GM21723 (cell line): ENCODE data around the gene ERC2.
A peak's percentile ranks its signal among the peaks of the same experiment; 100 is the strongest.

ENCODE experiments used
- ATAC-seq: cut with Tn5 transposase; IDR thresholded peaks from one replicate; pipeline ENCODE4 v1.9.1; 2021; ENCODE audit warnings: mild to moderate bottlenecking, moderate library complexity; ENCODE audit not compliant: unreplicated experiment

The ERC2 gene

DNA sequence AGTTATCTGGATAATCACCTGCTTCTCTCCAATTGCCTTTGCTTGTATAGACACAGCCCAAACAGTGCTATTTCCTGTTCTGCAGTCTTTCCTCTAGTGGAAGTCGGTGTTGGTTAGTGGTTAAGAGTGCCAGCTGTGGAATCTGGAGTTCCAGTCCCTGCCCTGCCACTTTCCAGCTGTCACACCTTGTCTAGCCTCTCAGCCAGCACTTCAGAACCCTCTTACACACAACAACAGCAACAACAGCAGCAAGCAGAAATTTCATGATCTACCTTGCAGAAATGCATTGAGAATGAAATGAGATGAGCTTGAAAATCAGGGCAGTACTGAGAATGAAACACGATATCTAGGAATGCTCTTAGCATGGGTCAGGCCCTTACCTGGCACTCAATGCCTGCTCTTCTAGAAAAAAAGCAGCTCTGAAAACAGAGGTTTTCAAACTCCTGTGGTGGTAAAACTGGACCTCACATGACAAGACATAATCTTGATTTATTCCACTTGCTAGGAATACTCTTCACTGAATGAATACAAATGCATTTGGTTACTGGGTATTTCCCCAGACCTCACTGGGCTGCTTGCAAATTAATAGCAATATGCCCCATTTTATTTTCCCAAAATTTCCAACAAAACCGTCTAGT, 977.9 kb downstream of the ERC2 start:
- ATAC-seq: no peak

DNA sequence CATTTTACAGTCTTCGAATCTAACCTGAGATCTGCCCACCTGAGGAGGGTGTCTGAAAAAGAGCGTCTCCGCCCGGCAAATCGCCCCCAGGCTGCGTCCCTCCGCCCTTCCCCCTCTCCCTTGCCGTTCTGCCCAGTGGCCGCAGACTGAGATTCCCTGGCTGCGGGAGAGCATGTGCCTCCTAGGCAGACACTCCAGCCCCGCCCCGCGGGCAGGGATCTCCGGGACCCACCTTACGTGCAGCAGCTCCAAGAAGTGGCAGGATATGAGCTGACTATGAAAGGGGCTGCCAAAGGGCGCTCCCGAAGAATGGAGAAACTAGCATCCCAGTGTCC, 978.5 kb downstream of the ERC2 start:
- no peak for ATAC-seq

- ATAC-seq: peak; percentile 38
Observed at GRCh38 chr3:55488398-55489055, 979.7 kb downstream of the ERC2 start.

- no peak for ATAC-seq
Observed at GRCh38 chr3:55487381-55488241, 980.7 kb downstream of the ERC2 start.

- ATAC-seq: no peak
Observed at GRCh38 chr3:55486857-55487380, 981.3 kb downstream of the ERC2 start, which contains the start of gene WNT5A. Gene WNT5A (minus strand): TSS chr3:55487306. CDS start chr3:55486985, 321 bp downstream.

DNA sequence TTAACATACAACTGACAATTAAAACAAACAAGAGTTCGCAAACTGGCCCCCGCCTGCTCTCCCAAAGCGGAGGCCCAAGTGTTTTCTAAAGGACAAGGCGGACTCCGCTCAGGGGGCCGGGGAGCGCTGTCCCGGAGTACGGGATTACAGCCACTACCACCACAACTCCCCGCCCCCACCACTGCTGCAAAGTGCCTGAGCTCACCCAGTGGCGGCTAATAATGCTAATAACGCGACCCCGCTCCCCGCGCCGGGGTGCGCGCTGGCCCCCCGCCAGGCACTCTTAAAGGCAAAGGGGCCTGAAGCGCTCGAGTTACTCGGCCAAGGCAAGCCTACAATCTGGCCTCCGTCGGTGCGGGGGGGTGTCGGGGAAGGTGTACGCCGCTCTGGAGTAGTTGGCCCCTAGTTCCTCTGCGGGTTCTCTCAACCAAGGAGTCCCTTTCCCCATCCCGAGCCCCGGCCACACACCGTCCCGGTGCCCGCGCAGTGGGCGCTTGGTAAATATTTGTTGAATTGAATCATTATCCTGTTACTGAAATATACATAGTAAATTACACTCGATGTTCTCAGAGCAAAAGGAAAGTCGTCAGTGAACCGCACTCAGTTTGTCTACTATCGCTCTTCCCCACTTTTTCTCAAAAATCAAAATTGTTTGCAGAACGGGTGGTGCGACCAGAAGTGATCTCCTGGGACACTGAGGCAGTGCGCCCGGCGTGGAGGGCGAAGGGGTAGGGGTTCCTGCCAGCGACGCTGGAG, 982.0 kb downstream of the ERC2 start:
- no peak for ATAC-seq

DNA sequence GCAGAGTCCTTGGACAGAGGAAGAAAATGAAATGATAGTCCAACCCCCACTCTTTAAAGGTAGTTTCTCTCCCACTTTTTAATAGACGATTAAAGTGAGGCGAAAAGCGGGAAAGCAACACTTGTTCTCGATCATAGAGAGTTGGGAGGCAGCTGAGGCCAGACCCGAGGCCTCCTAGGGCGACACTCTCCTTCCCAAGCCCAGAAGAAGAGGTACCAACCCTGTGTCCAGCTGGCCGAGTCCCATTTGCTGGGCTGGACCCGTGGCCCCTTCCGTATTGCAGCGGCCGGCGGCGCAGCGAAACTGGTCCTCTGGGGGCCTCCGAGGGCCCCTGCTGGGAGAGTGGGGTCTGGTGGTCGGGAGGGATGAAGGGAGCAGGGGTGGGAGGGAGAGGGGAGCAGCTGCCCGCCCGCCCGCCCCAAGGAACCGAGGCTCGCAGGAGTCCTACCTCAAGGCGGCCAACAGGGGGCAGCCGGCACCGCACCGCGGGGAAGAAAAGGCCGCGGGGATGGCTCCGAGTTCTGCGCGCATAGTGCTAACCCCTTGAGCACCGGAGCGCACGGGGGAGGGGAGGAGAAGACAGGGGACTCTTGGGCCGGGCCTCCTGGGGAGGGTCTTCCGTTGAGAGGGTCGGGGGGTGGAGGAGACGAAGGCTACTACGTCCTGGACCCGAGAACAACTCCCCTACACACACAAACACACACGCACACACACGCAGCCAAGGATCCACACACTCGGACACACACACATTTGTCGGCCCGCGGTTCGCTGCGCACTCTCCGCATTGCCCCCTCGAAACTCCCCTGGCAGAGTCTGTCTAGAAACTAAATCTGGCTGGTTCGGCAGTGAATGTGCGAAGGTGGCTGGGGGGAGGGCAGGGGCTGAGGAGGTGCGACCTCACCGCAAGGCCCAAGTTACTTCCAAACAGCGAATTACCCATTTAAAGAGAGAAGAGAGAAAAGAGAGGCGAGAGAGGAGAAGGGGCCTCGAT, 983.2 kb downstream of the ERC2 start:
- peak; percentile 72 for ATAC-seq

- no peak for ATAC-seq
Observed at GRCh38 chr3:55484191-55484689, 984.0 kb downstream of the ERC2 start.

GRCh38 chr3:55483196-55484095, 984.8 kb downstream of the ERC2 start:
- ATAC-seq: no peak

DNA sequence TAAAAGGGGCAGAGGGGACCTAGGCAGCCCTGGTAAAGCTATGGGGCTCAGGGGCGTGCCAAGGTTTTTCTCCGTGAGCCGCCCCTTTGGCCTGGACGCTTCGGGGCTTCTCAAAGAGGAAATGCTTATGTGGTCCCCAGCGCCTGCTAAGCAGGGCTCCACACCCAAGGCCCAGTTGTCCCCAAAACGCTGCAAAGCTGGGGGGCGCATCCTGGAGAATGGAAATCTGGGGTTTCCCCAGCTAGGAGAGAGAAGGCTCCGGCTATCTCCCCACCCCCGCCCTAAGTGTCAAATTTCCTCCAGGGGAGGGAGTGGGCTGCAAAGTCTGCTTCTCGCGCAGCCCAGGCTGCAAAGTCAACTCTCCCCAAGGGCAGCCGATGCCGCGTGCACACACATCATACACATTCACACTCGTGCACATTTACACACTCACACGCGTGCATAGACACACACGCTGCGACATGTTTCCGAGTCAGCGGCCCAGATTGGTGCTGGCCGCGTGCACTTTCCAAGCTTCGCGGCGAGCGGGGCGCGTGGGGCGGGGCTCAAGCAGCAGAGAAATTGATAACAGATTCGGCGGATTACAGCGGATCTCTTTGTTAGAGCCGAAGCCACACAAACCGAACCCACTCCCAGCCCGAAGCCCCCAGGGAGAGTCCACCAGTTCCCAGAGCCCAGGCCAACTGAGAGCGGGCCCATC, 985.6 kb downstream of the ERC2 start:
- no peak for ATAC-seq

- ATAC-seq: no peak
Observed at GRCh38 chr3:55481744-55482495, 986.3 kb downstream of the ERC2 start.

- ATAC-seq: no peak
Observed at GRCh38 chr3:55480911-55481743, 987.1 kb downstream of the ERC2 start.

DNA sequence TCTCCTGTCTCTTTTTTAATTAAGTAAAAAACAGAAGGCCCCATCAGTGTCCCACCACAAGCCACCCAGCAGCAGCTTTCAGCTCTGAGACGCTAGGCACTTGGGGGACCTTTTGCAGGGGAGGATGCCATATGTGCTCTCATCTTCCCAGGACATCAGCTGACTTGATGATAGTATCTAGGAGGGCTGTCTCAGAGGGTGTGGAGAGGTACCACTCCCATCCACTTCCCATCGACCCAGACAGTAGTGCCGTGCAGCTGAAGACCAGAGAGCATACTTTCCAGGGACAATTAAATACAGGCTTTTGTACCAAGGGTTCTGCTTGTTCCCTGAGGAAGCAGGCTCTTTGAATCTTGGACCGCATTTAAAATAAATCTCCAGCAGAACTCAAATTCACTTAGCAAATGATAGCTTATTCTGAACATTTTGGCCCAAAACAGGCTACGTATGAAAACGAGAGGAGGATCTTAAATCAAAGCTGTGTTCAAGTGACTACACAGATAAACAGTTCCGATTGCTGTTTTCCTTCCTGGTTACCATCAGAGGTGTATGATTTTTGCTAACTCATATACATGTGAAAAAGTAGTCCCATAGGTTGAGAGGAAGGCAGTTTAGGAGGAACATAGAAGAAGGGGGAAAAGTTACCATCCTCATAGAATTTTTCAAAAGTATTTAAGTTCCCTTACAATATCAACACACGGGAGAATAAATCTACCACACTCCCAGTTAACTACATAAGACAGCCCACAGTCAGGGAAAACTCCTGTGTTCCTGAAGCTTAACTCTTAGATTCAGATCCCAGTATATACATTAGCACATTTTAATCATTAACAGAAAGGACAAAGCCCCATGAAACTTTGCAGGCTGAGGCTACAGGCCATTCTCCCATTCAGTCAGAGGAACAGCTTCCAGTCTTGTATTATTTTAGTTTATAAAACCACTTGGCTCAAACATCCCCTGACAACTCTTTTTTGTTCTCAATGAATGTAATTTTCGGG, 990.7 kb downstream of the ERC2 start:
- no peak for ATAC-seq

DNA sequence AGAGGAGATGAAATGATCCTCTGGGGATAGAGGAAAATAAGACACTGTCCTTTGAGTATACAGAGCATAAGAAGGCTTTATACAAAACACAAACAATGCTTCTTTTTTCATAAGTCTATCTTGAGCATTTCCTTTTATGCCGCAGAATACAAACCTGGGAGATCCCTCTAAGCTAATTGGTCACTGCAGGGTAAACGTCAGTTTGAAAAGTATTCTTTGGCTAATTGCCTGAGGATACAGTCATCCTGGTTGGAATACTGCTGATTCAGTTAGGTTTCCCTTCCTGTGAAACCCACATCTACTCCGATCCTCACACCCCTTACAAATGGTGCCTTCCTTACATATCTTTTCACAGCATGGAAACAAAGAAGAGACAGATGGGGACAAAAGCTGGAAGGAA, 991.8 kb downstream of the ERC2 start:
- no peak for ATAC-seq

GRCh38 chr3:55474213-55474632, 994.0 kb downstream of the ERC2 start:
- ATAC-seq: no peak
